ENCODE data around the gene GABBR2. TPM values are rescaled to one million over a fixed set of nuclear protein-coding genes. Genes with fewer than 3 reads are reported as not detected.

Gene GABBR2
- total and polyA plus RNA-seq, 2 donors (not counting 1 experiment from before 2014, with no cell fraction given): 0.03 TPM; not detected in 1

DNA sequence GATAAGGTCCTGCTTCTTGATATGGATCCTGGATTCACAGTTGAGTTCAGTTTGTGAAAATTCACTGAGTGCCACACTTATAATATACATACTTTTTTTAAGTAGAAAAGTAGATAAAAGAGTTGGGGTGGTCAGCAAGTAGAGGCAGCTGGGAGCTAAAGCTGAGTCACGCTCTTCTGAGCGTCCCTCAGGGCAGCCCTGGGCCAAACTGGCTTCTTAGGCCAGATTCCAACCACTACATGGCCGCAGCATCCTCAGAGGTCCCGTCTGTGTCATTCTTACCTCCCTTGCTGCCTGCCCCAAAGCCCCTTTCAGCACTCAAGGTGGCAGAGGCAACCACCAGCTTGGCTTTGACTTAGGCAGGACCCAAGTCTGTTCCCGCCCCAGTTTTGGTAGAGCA lies 329.9 kb downstream of the GABBR2 start:
- peak overlapping the region in 1 of 2 donors; percentile 73 for H3K27ac ChIP-seq (ENCODE audit: low read length in 2 of 2)
- H3K9ac ChIP-seq (ENCODE audit: low read length): no peak overlapping the region
- 94% methylated on average over 5 of the region's 5 CpGs for WGBS (ENCODE audit: insufficient coverage)

DNA sequence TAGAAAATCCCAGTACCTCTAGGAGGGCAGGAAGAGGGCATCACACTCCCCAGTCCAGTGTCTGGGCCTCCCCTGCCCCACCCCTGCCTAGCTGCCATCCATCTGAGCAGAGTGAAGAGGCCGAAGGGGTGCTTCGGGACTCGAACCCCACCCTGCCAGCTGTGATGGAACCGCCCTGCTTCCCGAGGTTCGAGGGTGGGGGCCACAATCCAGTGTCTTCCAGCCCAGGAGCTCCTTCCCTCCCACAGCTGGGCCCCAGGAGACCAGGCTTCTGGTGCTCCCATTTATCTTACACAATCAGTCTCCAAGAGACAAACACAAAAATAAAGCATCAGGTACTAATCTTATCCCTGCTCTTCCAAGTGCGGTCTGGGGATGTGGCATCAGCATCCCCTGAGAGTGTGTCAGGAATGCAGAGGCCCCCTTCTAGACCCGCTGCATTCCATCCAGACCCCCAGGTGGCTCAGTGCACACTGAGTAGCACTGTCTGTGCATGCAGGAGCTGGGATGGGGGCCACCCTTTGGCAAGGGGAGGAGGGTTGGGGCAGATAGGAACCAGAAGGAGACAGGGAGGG lies 330.4 kb downstream of the GABBR2 start:
- Histone ChIP-seq H3K27me3 (replicated peaks in 1 of 4; ENCODE audit: control extremely low read depth in 1 of 4, control insufficient read depth in 3 of 4, insufficient read depth in 4 of 4, low read length in 3 of 4) (no peaks in the 10 kb centered on the region), H2AFZ (ENCODE audit: insufficient read depth, low read depth, low read length, poor library complexity, severe bottlenecking) (no peak overlapping the region), H3K4me3 (ENCODE audit: control extremely low read depth in 1 of 5, extremely low read depth in 1 of 5, insufficient read depth in 1 of 5, low read depth in 2 of 5, low read length in 4 of 5) (no peak overlapping the region), H4K20me1 (ENCODE audit: control insufficient read depth, insufficient read depth, low read length, poor library complexity, severe bottlenecking) (no peaks in the 10 kb centered on the region), H3K36me3 (replicated peaks in 1 of 2; ENCODE audit: control extremely low read depth in 1 of 2, control insufficient read depth in 1 of 2, extremely low read depth in 1 of 2, insufficient read depth in 2 of 2, low read length in 1 of 2) (no peaks in the 10 kb centered on the region), H3K9me3 (ENCODE audit: control extremely low read depth in 1 of 3, control insufficient read depth in 2 of 3, insufficient read depth in 1 of 3, low read length in 2 of 3) (no peaks in the 10 kb centered on the region), H3K27ac (ENCODE audit: low read length in 2 of 2) (no peak overlapping the region), H3K79me2 (ENCODE audit: control insufficient read depth, insufficient read depth, low read length) (no peaks in the 10 kb centered on the region), H3K4me1 (ENCODE audit: control insufficient read depth in 2 of 2, insufficient read depth in 2 of 2, low read length in 2 of 2) (peaks cover 46 to 76% of the 10 kb centered on the region in 2 donors), H3K4me2 (replicated peaks; ENCODE audit: low read depth, low read length, poor library complexity, severe bottlenecking) (no peak overlapping the region), H3K9ac (ENCODE audit: low read length) (no peak overlapping the region)
- TF ChIP-seq EZH2 (IDR thresholded peaks at IDR 0.05; ENCODE audit: borderline replicate concordance, insufficient read depth, low read depth, low read length, poor library complexity, severe bottlenecking): no peak
- Mint-ChIP-seq H3K4me1 (peaks cover 59% of the 10 kb centered on the region), H3K27me3 (no peaks in the 10 kb centered on the region), H3K4me3 (no peak overlapping the region), H3K9me3 (ENCODE audit: insufficient read depth) (no peaks in the 10 kb centered on the region), H3K27ac (no peak overlapping the region)
- DNase-seq (no peak), ATAC-seq (ENCODE audit: low read depth) (no peak)
- ChIA-PET POLR2A (no interaction called here), CTCF (no interaction called here)
- 91% methylated on average over 7 of the region's 8 CpGs for WGBS (ENCODE audit: insufficient coverage)
- intact Hi-C loops (cut with micrococcal nuclease): no loop called here

More for the DNA sequence above, 329.9 kb downstream of the GABBR2 start:
- POLR2A ChIA-PET: no interaction called here
- no peak overlapping the region for H3K4me2 ChIP-seq (replicated peaks; ENCODE audit: low read depth, low read length, poor library complexity, severe bottlenecking)
- intact Hi-C loops (cut with micrococcal nuclease): no loop called here
- peaks cover 59% of the 10 kb centered on the region for H3K4me1 Mint-ChIP-seq
- no peaks in the 10 kb centered on the region for H3K79me2 ChIP-seq (ENCODE audit: control insufficient read depth, insufficient read depth, low read length)
- ATAC-seq (ENCODE audit: low read depth): no peak
- CTCF ChIA-PET: no interaction called here
- no peaks in the 10 kb centered on the region for H4K20me1 ChIP-seq (ENCODE audit: control insufficient read depth, insufficient read depth, low read length, poor library complexity, severe bottlenecking)
- no peak overlapping the region for H3K4me3 Mint-ChIP-seq
- H3K9me3 ChIP-seq (ENCODE audit: control extremely low read depth in 1 of 3, control insufficient read depth in 2 of 3, insufficient read depth in 1 of 3, low read length in 2 of 3): no peaks in the 10 kb centered on the region
- no peak overlapping the region for H2AFZ ChIP-seq (ENCODE audit: insufficient read depth, low read depth, low read length, poor library complexity, severe bottlenecking)
- no peak overlapping the region for H3K4me3 ChIP-seq (ENCODE audit: control extremely low read depth in 1 of 5, extremely low read depth in 1 of 5, insufficient read depth in 1 of 5, low read depth in 2 of 5, low read length in 4 of 5)
- no peak overlapping the region for H3K27ac Mint-ChIP-seq
- no peaks in the 10 kb centered on the region for H3K36me3 ChIP-seq (replicated peaks in 1 of 2; ENCODE audit: control extremely low read depth in 1 of 2, control insufficient read depth in 1 of 2, extremely low read depth in 1 of 2, insufficient read depth in 2 of 2, low read length in 1 of 2)
- DNase-seq: no peak
- peaks cover 46 to 76% of the 10 kb centered on the region in 2 donors for H3K4me1 ChIP-seq (ENCODE audit: control insufficient read depth in 2 of 2, insufficient read depth in 2 of 2, low read length in 2 of 2)
- no peaks in the 10 kb centered on the region for H3K27me3 ChIP-seq (replicated peaks in 1 of 4; ENCODE audit: control extremely low read depth in 1 of 4, control insufficient read depth in 3 of 4, insufficient read depth in 4 of 4, low read length in 3 of 4)
- TF ChIP-seq EZH2 (IDR thresholded peaks at IDR 0.05; ENCODE audit: borderline replicate concordance, insufficient read depth, low read depth, low read length, poor library complexity, severe bottlenecking): no peak
- TF ChIP-seq, protein P1, sequence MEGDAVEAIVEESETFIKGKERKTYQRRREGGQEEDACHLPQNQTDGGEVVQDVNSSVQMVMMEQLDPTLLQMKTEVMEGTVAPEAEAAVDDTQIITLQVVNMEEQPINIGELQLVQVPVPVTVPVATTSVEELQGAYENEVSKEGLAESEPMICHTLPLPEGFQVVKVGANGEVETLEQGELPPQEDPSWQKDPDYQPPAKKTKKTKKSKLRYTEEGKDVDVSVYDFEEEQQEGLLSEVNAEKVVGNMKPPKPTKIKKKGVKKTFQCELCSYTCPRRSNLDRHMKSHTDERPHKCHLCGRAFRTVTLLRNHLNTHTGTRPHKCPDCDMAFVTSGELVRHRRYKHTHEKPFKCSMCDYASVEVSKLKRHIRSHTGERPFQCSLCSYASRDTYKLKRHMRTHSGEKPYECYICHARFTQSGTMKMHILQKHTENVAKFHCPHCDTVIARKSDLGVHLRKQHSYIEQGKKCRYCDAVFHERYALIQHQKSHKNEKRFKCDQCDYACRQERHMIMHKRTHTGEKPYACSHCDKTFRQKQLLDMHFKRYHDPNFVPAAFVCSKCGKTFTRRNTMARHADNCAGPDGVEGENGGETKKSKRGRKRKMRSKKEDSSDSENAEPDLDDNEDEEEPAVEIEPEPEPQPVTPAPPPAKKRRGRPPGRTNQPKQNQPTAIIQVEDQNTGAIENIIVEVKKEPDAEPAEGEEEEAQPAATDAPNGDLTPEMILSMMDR (IDR thresholded peaks at IDR 0.05): no peak
- H3K9me3 Mint-ChIP-seq (ENCODE audit: insufficient read depth): no peaks in the 10 kb centered on the region
- no peaks in the 10 kb centered on the region for H3K27me3 Mint-ChIP-seq

All from B cell (primary cell).